ENCODE measurements around the gene UBL7.

Gene UBL7

DNA sequence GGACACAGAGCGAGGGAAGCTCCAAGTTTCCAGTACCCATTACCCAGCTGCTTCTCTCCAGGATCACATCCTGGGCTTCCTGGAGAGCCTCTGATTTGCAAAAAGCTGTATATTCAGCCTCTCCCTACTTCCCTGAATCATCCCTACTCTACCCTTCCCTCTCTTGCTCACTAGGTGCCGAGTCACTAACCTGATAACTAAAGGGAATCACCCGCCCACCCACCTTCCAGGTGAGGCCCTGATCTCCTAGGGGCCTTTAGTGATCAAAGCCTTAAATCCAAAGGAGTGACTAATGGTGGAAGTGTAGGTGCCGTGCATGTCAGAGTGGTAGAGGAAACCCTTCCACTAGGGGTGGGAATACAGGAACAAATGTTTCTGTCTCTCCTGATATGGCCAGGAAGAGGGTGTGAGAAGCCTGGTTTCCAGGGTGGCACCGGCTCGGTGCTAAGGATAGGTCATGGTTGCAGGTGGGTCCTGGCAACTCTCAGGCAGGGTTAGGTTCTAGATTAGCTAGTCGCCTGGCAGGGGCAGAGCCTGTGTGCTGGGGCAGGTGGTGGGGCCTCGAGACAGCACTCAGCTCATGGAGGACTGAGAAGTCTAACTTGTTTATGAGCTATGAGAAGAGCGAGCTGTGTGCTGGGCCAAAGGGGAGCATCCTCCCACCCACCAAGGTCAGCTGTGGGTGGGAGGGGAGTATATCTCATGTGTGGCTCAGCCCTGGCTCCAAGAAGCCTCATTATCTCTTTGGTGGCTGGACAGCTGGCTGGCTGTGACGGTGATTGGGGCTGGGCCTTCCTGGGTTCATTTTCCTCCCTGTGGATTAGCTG, 37.3 kb downstream of the UBL7 start:
- DNase-seq (ENCODE audit: low spot score) = no peak

DNA sequence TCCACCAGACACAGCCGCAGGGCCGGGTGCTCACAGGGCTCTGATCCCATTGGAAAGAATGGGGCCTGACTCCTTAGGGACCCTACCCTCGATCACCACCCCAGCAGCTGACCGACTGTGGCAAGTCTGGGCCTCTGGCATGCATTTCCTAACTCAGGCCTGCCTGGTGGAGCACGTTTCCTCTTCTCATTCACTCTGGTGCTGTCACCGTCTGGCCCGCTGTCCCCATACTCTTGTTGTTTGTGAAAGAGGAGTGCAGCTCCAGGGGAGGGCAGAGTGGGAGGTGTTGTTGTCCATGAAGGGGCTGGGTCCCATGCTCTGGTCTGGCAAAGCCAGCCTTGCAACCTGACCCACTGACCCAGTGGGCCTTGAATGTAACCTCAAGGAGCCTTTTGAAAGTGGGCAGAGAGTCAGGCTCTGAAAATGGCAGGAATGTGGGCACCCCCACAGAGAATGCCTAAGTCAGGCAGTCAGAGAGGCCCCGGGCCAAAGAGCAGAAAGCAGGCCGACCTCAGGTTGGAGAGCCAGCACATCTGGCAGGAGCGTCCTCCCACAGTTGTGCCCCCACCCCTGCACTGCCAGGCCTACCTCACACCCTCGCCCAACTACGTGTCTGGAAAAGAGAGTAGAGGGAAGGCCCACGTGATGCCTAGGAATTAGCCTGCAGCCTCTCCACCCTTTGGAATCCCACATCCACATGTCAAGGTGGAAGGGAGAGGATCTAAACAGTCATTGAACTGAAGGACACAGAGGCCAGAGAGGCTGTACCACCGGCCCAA, 38.1 kb downstream of the UBL7 start:
- DNase-seq (ENCODE audit: low spot score) = no peak

- DNase-seq (ENCODE audit: low spot score) = no peak
Observed at GRCh38 chr15:74422265-74422651, 38.7 kb downstream of the UBL7 start.

GRCh38 chr15:74421302-74422245, 39.4 kb downstream of the UBL7 start:
- DNase-seq (ENCODE audit: low spot score) = no peak

GRCh38 chr15:74420193-74420905, 40.6 kb downstream of the UBL7 start:
- no peak for DNase-seq (ENCODE audit: low spot score)

GRCh38 chr15:74419432-74419831, 41.5 kb downstream of the UBL7 start:
- no peak for DNase-seq (ENCODE audit: low spot score)

- no peak for DNase-seq (ENCODE audit: low spot score)
Observed at GRCh38 chr15:74418575-74419338, 42.2 kb downstream of the UBL7 start.

DNA sequence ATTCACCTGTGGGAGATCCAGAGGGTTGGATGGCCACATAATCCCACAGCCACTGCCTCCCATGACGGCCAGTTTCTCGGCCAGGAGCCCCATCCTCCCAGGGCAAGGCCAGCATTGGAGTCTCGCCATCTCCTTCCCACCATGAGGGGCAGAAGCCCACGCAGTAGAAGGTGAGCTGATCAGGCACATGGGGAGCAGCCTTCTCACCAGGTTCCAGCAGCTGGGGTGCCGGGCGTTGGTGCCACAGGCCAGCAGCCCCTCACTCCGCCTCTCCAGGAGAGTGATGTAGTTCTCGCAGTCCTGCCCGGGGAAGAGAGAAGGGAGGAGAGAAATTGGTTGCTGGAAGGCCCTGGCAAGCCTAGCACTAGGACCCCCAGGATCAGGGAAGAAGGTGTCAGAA, 43.3 kb downstream of the UBL7 start:
- no peak for DNase-seq (ENCODE audit: low spot score)

DNA sequence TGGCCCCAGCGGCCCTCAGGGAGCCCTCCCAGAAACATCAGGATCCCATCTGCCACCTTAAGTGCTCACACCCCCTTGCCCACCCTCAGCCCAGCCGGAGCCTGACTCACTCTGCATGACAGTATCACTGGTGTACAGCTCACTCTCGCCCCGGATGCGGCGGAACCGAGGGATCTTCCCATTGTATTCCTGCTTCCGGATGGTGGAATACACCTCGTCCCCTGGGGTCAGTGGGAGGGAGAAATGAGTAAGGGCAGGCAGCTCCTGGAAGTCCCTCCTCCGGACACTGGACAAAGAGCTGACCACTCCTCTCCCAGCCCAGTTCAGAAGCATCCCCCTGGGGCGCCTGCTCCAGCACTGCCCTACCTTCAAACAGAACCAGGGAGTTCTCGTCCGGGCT, 43.7 kb downstream of the UBL7 start:
- no peak for DNase-seq (ENCODE audit: low spot score)

- no peak for DNase-seq (ENCODE audit: low spot score)
Observed at GRCh38 chr15:74415966-74416916, 44.7 kb downstream of the UBL7 start.

- DNase-seq (ENCODE audit: low spot score) = no peak
Observed at GRCh38 chr15:74414603-74415338, 46.2 kb downstream of the UBL7 start.

DNA sequence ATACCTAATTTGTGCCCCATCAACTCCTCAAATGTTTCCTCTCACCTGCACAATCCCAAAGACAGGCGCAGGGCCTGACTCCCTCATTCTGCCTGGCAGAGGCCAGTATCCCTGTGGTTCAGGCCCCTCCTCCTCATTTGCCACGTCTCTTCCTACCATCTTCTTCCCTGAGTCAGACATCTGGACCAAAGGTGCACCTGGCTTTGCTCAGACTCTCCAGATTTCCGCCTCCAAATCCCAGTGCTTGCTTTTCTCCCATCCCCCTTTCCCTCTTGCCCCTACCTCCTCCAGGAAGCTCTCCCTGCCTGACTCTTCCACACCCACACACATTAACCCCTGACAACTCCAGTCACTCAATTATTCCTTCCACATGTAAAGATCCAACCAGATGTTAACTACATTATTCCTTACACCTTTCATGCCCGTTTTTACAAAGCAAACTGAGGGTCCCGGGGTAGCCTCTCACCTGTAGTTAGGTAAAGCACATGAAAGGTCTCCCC, 46.8 kb downstream of the UBL7 start:
- no peak for DNase-seq (ENCODE audit: low spot score)

DNA sequence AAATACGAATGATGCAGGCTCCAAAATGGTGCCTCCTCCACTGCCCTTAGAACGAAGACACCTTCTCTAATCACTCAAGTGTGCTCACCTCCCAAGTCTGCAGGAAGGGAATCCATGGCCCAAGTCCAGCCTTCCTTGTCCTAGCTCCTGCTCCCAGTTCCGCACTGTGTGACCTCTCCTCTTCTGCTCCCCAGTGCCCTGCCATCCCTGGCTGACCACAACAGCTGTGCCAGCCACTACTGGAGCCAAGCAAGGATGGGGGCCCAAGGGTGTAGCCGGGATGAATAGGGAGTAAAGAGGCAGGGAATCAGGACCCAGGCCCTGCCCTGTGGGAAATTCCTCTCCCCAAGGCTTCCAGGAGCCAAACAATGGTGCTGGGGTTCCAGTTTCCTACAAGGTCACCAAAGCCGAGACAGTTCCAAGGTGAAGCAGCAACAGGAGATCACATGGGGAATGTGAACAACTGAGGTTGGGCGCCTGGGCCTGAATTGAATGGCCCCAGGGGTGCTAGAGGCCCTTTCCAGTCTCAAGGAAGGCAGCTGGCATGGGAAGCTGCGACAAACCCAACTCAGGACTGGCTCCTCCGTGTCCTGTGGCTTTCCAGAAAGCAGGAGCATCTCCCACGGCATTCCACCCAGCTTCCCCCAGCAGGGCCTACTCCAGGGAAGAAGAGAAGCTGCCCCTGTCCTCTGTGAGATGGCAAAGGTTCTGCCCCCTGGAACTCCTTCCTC, 47.4 kb downstream of the UBL7 start:
- DNase-seq (ENCODE audit: low spot score) = no peak

DNA sequence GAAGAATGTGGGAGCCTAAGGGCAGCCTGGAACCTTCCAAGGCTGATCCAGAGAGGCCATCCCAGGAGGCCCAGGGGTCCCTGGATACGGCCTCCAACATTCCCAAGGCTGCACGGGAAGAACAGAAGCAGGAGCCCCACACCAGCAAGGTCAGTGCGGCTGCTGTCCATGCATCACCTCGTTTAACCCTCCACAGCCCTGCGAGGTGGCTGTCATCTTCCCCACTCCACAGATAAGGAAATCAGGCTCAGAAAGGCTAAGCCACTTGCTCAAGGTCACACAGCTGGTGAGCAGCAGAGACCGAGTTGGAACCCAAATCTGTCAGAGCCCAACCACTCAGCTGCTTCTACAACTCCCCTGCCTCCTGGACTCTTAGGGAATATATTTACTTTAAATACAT, 48.8 kb downstream of the UBL7 start:
- no peak for DNase-seq (ENCODE audit: low spot score)

DNA sequence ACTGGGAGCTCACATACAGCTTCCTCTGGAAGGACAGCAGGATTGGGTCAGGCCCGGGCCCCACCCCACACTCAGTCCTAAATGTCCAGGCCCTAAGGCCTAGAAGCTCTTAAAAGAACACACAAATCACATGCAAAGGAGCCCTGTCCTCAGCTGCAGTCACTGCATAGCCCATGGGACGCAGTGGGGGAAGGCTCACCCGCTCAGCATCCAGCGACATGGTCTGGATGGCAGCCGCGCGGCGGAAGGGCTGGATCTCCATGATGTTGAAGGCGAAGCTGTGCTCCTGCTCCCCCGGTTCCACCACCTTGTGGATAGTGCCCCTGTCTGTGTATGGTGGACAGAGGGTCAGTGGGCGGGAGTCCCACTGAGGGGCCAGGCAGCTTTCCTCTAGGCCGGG, 49.3 kb downstream of the UBL7 start:
- no peak for DNase-seq (ENCODE audit: low spot score)

- DNase-seq (ENCODE audit: low spot score) = no peak
Observed at GRCh38 chr15:74410502-74410901, 50.5 kb downstream of the UBL7 start.

GRCh38 chr15:74409225-74409624, 51.7 kb downstream of the UBL7 start:
- no peak for DNase-seq (ENCODE audit: low spot score)

DNA sequence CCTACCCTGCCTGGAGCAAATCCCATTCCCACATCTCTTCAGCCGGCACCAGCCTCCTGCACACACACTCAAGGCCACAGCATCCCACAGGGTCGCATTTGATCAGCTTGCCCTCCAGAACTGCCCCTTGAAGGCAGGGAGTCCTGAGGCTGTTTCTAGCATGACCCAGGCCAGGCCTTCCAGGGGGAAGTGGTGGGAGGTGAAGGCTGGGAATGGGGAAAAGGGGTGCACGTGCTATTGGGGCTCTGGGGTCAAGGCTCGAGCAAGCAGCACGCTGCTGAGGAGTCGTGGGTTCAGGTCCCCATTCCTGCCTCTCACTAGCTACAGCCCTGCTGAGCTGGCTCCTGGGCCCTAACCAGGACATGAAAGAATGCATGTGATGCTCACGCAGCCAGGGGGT, 52.1 kb downstream of the UBL7 start:
- DNase-seq (ENCODE audit: low spot score) = no peak
